22Rv1 (cell line): Measurements from ENCODE around the gene MICA.

Experiments
- ZFX ChIP-seq: fragments of 450-650 bp; IDR thresholded peaks from 2 replicates; pipeline ENCODE4 v1.6.1; 2017; ENCODE audit warnings: antibody characterized with exemption, borderline replicate concordance
- TF ChIP-seq, protein P1 (sequence below): fragments of 450-650 bp; IDR thresholded peaks from 2 replicates; pipeline ENCODE4 v1.5.1; 2017; ENCODE audit warnings: mild to moderate bottlenecking

DNA sequence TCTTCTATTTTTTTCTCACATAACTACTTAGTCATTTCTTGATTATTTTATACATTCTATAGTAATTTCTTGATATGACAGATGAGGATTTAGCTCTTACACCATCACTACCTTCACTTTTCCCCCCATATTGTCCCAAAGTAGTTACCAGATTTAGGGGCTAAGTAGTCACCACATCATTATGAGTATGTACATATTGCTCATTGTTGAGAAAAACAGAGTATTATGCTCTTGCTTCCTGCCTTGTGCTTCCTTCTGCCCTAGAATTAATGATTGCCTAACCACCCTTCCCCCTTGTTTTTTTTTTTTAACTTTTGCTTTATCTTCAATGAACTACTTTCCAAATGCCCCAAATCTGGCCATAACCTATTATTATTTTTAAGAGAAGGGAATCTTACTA lies 39.6 kb upstream of the MICA start:
- TF ChIP-seq, protein P1, sequence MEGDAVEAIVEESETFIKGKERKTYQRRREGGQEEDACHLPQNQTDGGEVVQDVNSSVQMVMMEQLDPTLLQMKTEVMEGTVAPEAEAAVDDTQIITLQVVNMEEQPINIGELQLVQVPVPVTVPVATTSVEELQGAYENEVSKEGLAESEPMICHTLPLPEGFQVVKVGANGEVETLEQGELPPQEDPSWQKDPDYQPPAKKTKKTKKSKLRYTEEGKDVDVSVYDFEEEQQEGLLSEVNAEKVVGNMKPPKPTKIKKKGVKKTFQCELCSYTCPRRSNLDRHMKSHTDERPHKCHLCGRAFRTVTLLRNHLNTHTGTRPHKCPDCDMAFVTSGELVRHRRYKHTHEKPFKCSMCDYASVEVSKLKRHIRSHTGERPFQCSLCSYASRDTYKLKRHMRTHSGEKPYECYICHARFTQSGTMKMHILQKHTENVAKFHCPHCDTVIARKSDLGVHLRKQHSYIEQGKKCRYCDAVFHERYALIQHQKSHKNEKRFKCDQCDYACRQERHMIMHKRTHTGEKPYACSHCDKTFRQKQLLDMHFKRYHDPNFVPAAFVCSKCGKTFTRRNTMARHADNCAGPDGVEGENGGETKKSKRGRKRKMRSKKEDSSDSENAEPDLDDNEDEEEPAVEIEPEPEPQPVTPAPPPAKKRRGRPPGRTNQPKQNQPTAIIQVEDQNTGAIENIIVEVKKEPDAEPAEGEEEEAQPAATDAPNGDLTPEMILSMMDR: no peak
- TF ChIP-seq ZFX: no peak
